ENCODE measurements around the gene FAM25G.

Gene FAM25G

DNA sequence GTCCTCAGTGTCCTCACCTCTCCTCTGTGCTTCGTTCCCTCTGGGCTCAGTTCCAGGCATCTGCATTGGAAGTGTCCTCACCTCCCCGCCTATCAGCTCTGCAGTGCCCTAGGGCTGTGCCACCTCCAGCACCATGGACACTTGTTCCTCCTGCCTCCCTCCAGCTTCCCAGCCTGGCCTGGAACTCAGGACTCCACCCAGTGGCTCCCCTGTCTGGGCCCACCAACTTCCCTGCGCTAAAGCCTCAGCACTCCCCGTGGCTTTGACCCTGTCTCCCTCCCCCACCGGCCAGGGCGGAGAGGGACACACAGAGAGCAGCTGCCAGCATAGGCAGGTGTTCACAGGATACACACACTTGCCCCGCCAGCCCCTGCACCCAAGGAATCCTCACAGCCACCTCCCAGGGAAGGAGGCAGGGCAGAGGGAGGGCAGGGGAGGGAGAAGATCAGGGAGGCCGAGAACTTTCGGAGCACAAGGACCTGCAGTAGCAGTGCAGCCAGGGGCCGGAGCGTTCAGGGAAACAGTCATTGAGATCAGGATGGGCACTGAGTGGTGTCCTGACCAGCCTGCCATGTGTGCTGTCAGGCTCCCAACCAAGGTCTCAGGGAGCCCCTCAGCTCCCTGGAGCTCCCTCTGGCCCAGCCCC, 38.9 kb downstream of the FAM25G start:
- TF ChIP-seq, protein P1, sequence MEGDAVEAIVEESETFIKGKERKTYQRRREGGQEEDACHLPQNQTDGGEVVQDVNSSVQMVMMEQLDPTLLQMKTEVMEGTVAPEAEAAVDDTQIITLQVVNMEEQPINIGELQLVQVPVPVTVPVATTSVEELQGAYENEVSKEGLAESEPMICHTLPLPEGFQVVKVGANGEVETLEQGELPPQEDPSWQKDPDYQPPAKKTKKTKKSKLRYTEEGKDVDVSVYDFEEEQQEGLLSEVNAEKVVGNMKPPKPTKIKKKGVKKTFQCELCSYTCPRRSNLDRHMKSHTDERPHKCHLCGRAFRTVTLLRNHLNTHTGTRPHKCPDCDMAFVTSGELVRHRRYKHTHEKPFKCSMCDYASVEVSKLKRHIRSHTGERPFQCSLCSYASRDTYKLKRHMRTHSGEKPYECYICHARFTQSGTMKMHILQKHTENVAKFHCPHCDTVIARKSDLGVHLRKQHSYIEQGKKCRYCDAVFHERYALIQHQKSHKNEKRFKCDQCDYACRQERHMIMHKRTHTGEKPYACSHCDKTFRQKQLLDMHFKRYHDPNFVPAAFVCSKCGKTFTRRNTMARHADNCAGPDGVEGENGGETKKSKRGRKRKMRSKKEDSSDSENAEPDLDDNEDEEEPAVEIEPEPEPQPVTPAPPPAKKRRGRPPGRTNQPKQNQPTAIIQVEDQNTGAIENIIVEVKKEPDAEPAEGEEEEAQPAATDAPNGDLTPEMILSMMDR (conservative IDR thresholded peaks at IDR 0.05; ENCODE audit: low read length), result no peak
- no peak overlapping the region for H3K4me3 ChIP-seq (ENCODE audit: low read length)
- DNase-seq (ENCODE audit: low read depth), result no peak

DNA sequence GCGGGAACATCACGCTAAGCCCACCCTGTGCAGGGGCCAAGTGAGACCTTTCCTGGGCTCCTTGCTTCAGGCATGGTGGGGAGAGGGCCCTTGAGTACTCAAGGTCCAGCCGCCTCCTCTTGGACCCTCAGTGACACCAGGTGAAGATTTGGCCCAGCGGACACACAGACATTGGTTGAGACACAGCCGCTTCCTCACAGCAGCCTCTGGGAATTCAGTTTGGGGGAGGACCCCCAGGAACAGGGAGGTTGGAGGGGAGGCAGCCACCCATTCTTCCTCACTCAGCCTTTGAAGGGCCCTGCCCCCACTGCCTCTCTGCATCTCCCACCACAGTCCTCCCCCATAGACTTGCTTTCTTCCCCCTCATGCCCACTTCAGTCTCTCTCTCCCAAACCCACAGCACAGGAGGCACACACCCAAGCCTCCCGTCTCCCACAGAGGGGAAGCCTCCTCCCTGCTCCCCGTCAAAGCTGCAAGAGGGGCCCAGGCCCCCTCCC, 39.5 kb downstream of the FAM25G start:
- no peak for DNase-seq (ENCODE audit: low read depth)
- H3K4me3 ChIP-seq (ENCODE audit: low read length), result no peak overlapping the region
- TF ChIP-seq, protein P1 (conservative IDR thresholded peaks at IDR 0.05; ENCODE audit: low read length), result no peak

DNA sequence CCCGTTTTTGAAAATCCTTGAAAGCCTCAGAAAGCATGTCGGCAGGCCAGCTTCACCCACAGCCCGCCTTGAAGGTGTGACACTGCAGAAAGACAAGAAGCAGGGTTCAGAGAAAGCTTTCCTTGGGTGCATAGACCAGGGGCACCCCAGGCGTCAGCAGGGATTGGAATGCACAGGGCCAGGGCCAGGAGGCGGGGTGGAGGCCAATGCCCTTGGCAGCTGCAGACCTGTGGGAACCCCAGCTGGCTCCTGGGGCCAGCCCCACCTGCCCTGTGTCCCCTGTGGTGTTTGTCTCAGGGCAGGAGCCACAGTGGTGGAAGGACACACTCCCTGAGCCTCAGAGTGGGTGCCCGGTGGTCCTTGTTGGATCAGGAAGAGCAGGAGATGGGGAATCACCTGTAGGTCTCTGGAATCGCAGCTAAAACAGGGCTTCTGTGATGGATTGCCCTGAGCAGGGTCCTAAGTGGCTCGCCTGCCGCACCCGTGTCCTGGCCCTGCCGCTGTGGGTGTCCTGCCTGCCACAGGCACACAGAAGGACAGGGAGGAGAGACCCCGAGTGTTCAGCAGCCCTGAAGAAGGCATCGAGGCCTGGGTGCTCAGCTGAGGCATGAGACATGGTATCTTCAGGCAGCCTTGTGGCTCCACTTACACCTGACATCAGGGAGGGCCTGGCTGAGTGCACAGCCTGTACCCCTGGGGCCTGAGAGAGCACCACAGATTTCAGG, 40.1 kb downstream of the FAM25G start:
- DNase-seq (ENCODE audit: low read depth), result no peak
- TF ChIP-seq, protein P1 (conservative IDR thresholded peaks at IDR 0.05; ENCODE audit: low read length), result no peak
- H3K4me3 ChIP-seq (ENCODE audit: low read length), result no peak overlapping the region

DNA sequence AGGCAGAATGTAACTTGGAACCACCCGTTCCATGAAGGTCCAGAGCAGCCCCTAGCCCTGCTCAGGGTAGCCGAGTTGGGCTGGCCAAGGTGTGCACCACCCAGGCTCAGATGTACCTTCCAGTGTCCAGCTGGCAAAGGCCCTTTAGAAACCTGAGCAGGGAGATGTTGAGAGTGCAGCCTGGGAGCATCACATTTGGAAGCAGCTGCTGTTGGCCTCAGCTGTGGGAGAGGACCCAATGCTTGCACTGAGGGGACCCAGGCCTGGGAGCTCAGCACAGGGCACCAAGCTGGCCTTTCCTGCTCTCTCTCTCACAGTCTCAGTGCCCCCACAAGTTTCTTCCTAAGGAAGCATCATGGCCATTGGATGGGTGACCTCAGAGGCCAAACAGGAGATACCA, 41.1 kb downstream of the FAM25G start:
- no peak overlapping the region for H3K4me3 ChIP-seq (ENCODE audit: low read length)
- TF ChIP-seq, protein P1 (conservative IDR thresholded peaks at IDR 0.05; ENCODE audit: low read length), result no peak

DNA sequence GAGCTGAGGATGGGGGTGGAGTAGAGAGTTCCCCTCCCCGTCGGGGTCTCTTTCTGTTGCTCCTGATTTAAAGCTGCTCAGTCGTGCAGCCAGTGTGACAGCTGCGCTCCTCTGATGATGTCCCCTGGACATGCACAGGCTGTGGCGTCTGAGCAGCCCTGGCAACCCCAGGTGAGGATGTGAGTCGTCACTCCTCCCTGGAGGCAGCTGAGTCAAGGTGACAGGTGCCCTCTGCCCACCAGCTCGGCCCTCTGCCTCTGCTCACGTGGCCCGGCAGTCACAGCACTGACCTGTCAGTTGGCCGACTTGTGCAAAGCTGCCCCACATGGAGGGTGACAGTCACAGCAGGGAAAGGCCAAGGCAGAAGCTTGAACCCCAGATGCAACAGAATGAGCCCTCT, 41.5 kb downstream of the FAM25G start:
- H3K4me3 ChIP-seq (ENCODE audit: low read length), result no peak overlapping the region
- TF ChIP-seq, protein P1 (conservative IDR thresholded peaks at IDR 0.05; ENCODE audit: low read length), result no peak
- DNase-seq (ENCODE audit: low read depth), result no peak

More for the DNA sequence above, 41.1 kb downstream of the FAM25G start:
- DNase-seq (ENCODE audit: low read depth), result no peak

DNA sequence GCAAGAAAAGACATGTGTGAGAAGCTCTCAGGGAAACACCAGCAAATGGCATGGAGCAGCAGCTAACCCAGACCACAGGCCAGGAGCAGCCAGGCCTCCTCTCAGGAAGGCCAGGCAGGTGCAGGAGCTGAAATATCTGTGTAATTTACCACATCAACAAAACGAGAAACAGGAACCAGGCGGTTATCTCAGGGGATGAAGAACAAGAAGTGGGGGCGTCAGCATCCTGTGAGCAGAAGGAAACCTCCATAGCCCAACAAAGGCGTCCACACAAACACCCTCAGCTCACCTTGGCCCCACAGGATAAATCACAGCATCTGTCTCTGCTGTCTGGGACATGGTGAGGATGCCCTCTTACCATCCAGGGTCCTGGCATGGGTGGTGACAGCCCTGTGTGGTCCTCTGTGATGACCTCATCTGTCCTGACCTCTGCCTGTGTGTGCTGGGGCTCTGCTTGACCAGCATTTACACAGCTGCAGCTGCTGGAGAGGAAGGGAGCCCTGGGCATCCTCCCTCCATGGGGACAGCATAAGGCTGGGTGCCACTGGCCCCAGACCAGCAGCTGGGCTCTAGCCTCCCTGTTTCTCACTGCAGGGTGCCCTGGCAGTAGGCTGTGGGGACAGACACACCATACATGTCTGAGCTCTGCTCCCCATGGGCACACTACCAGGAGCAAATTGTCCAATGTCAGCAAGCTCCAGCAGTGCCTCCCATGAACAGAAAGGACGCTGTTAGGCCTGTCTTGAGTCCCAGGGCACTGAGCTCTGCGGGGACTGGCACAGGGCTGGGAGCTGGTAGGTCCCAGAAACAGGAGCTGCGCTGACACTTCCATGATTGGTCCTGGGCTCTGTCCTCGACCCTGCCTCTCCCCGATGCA, 42.2 kb downstream of the FAM25G start:
- TF ChIP-seq, protein P1 (conservative IDR thresholded peaks at IDR 0.05; ENCODE audit: low read length), result no peak
- H3K4me3 ChIP-seq (ENCODE audit: low read length), result no peak overlapping the region
- no peak for DNase-seq (ENCODE audit: low read depth)
